Measurements from ENCODE around the gene CRELD2.

DNA sequence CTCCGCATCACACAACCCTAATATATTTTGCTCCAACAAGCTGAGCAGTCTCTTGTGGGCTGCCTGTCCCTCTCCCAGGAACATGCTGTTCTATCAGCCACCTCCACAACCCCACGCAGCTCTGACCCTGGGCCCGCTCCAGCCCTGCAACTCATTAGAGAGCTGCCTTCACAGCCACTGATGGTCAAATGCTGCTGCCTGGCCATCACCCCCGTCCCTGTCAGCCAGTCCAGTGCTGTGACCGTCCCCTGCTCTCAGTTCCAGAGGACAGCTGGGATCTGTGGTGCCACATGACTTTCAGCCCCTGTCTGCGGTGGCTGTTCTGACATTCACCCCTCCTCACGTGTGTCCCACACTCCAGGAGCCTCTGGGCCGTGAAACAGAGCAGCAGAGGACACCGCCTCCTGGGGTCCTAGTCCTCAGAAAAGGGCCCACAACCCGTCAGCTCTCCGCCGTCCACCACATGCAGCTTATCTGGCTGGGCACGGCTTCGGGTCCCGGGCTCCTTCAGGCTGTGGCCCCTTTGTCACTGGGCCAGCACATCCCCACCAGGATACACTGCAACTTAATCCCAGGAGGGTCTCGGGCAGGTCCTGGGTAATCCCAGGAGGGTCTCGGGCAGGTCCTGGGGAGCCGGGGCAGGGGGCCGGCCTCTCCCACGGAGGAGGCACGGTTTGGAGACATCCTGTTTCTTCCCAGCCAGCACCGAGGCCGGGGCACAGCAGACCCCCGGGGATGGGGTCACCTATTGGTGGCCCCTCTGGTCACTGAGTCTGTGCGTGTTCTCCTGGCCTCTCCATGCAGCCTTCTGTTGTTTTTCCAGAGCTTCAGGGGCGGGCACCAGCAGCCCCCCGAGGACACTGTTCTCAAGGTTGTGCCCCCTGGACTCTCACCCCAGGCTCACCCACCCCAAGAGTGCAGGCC, 15.1 kb downstream of the CRELD2 start:
- TF ChIP-seq, protein P1, sequence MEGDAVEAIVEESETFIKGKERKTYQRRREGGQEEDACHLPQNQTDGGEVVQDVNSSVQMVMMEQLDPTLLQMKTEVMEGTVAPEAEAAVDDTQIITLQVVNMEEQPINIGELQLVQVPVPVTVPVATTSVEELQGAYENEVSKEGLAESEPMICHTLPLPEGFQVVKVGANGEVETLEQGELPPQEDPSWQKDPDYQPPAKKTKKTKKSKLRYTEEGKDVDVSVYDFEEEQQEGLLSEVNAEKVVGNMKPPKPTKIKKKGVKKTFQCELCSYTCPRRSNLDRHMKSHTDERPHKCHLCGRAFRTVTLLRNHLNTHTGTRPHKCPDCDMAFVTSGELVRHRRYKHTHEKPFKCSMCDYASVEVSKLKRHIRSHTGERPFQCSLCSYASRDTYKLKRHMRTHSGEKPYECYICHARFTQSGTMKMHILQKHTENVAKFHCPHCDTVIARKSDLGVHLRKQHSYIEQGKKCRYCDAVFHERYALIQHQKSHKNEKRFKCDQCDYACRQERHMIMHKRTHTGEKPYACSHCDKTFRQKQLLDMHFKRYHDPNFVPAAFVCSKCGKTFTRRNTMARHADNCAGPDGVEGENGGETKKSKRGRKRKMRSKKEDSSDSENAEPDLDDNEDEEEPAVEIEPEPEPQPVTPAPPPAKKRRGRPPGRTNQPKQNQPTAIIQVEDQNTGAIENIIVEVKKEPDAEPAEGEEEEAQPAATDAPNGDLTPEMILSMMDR (conservative IDR thresholded peaks at IDR 0.05; ENCODE audit: low read depth in 2 of 2) = no peak
- TF ChIP-seq EZH2phosphoT487 (IDR thresholded peaks at IDR 0.05; ENCODE audit: unreplicated experiment) (no peak), POLR2AphosphoS5 (IDR thresholded peaks at IDR 0.05; ENCODE audit: low read depth) (no peak)

All from GM23338 (cell line).